ENCODE results near the gene ANO10. TPM values are rescaled to one million over a fixed set of nuclear protein-coding genes. Genes with fewer than 3 reads are reported as not detected.

Gene ANO10
- polyA plus RNA-seq, 1 donor from 2014 or later = 11.1 TPM

- Histone ChIP-seq H3K27ac (ENCODE audit: low read length) (no peak overlapping the region), H3K4me3 (ENCODE audit: low read length) (no peak overlapping the region), H3K4me2 (ENCODE audit: low read length) (no peak overlapping the region), H3K27me3 (ENCODE audit: insufficient read depth, low read depth, low read length) (no peaks in the 10 kb centered on the region), H3F3A (ENCODE audit: insufficient read depth, low read length, poor library complexity, severe bottlenecking) (no peaks in the 10 kb centered on the region), H3K79me2 (replicated peaks; ENCODE audit: insufficient read depth, low read length) (no peaks in the 10 kb centered on the region), H3K9ac (ENCODE audit: low read length) (no peak overlapping the region), H4K20me1 (ENCODE audit: insufficient read depth) (no peaks in the 10 kb centered on the region), H3K9me3 (ENCODE audit: low read length) (no peaks in the 10 kb centered on the region), H3K9me2 (ENCODE audit: insufficient read depth, low read length) (no peaks in the 10 kb centered on the region), H2AFZ (ENCODE audit: low read depth, low read length) (no peak overlapping the region), H3K36me3 (ENCODE audit: insufficient read depth, low read length) (no peaks in the 10 kb centered on the region)
- no peak for TF ChIP-seq EZH2 (IDR thresholded peaks at IDR 0.05; ENCODE audit: borderline replicate concordance, insufficient read depth, low read length, poor library complexity, severe bottlenecking)
- TF ChIP-seq MXI1 (conservative IDR thresholded peaks at IDR 0.05; ENCODE audit: poor library complexity, severe bottlenecking) = no peak
- no peak for TF ChIP-seq EP300 (conservative IDR thresholded peaks at IDR 0.05; ENCODE audit: poor library complexity, severe bottlenecking)
- TF ChIP-seq RAD21 (conservative IDR thresholded peaks at IDR 0.05) = no peak
- TF ChIP-seq, protein P1, sequence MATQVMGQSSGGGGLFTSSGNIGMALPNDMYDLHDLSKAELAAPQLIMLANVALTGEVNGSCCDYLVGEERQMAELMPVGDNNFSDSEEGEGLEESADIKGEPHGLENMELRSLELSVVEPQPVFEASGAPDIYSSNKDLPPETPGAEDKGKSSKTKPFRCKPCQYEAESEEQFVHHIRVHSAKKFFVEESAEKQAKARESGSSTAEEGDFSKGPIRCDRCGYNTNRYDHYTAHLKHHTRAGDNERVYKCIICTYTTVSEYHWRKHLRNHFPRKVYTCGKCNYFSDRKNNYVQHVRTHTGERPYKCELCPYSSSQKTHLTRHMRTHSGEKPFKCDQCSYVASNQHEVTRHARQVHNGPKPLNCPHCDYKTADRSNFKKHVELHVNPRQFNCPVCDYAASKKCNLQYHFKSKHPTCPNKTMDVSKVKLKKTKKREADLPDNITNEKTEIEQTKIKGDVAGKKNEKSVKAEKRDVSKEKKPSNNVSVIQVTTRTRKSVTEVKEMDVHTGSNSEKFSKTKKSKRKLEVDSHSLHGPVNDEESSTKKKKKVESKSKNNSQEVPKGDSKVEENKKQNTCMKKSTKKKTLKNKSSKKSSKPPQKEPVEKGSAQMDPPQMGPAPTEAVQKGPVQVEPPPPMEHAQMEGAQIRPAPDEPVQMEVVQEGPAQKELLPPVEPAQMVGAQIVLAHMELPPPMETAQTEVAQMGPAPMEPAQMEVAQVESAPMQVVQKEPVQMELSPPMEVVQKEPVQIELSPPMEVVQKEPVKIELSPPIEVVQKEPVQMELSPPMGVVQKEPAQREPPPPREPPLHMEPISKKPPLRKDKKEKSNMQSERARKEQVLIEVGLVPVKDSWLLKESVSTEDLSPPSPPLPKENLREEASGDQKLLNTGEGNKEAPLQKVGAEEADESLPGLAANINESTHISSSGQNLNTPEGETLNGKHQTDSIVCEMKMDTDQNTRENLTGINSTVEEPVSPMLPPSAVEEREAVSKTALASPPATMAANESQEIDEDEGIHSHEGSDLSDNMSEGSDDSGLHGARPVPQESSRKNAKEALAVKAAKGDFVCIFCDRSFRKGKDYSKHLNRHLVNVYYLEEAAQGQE (IDR thresholded peaks at IDR 0.05; ENCODE audit: borderline replicate concordance) = no peak
- no peak for TF ChIP-seq CTCF (IDR thresholded peaks at IDR 0.05; ENCODE audit: poor library complexity, severe bottlenecking)
- TF ChIP-seq POLR2AphosphoS5 (IDR thresholded peaks at IDR 0.05) = no peak
- no peak for TF ChIP-seq SMC3 (conservative IDR thresholded peaks at IDR 0.05; ENCODE audit: poor library complexity)
- no peak for TF ChIP-seq TAF1 (IDR thresholded peaks at IDR 0.05; ENCODE audit: low read depth)
Measured at GRCh38 chr3:43415088-43415487, 206.7 kb downstream of the ANO10 start.

DNA sequence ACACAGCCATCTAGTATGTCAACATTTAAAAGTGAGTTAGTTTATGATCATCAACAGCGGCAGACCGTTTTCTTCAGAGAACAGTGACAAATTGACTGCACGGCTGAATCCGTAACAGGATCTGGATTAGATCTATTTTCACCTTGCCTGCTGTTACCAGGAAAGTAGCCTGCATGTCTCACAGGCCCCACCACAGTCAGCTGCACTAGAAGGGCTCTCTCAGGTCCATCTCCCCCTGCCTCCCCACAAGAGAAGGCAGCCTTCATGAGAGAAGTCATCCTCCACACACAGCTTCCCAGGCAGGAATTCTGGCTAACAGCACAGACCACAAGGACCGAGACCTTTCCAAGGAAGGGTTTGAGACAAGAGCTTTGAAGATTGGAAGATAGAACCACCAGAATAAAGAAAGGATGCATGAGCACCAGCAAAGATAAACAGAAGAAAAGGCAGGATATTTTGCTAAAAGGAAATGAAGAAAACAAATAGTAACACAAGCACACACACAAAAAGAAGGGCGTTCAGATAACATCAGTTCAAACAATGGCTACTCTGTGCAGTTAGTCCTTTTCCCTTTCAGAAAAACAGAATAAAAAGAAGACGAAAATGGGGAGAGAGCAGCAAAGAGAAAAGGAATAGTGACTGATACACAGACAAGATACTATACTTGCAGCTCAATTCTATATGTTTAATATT lies 208.0 kb downstream of the ANO10 start:
- H3K4me3 ChIP-seq (ENCODE audit: low read length) = no peak overlapping the region
- no peaks in the 10 kb centered on the region for H3K9me3 ChIP-seq (ENCODE audit: low read length)
- H3K4me2 ChIP-seq (ENCODE audit: low read length) = no peak overlapping the region
- no peaks in the 10 kb centered on the region for H3F3A ChIP-seq (ENCODE audit: insufficient read depth, low read length, poor library complexity, severe bottlenecking)
- no peak overlapping the region for H3K9ac ChIP-seq (ENCODE audit: low read length)
- H3K27me3 ChIP-seq (ENCODE audit: insufficient read depth, low read depth, low read length) = no peaks in the 10 kb centered on the region
- H3K36me3 ChIP-seq (ENCODE audit: insufficient read depth, low read length) = no peaks in the 10 kb centered on the region
- H3K27ac ChIP-seq (ENCODE audit: low read length) = no peak overlapping the region
- no peaks in the 10 kb centered on the region for H3K9me2 ChIP-seq (ENCODE audit: insufficient read depth, low read length)
- H3K79me2 ChIP-seq (replicated peaks; ENCODE audit: insufficient read depth, low read length) = no peaks in the 10 kb centered on the region
- H4K20me1 ChIP-seq (ENCODE audit: insufficient read depth) = no peaks in the 10 kb centered on the region
- TF ChIP-seq SMC3 (conservative IDR thresholded peaks at IDR 0.05; ENCODE audit: poor library complexity) = no peak
- TF ChIP-seq MXI1 (conservative IDR thresholded peaks at IDR 0.05; ENCODE audit: poor library complexity, severe bottlenecking) = no peak
- TF ChIP-seq EP300 (conservative IDR thresholded peaks at IDR 0.05; ENCODE audit: poor library complexity, severe bottlenecking) = no peak
- no peak for TF ChIP-seq POLR2AphosphoS5 (IDR thresholded peaks at IDR 0.05)
- TF ChIP-seq CTCF (IDR thresholded peaks at IDR 0.05; ENCODE audit: poor library complexity, severe bottlenecking) = no peak
- no peak for TF ChIP-seq EZH2 (IDR thresholded peaks at IDR 0.05; ENCODE audit: borderline replicate concordance, insufficient read depth, low read length, poor library complexity, severe bottlenecking)
- no peak for TF ChIP-seq RAD21 (conservative IDR thresholded peaks at IDR 0.05)
- TF ChIP-seq, protein P1 (IDR thresholded peaks at IDR 0.05; ENCODE audit: borderline replicate concordance) = no peak
- TF ChIP-seq TAF1 (IDR thresholded peaks at IDR 0.05; ENCODE audit: low read depth) = no peak
- no peak overlapping the region for H2AFZ ChIP-seq (ENCODE audit: low read depth, low read length)

Data from neural cell (in vitro differentiated cells).